ENCODE data around the gene KCNK4.

Gene KCNK4

GRCh38 chr11:64337538-64338249, 46.6 kb downstream of the KCNK4 start:
- Histone ChIP-seq H3K4me3 (ENCODE audit: low read length, poor library complexity, severe bottlenecking) (no peak overlapping the region), H3K27me3 (ENCODE audit: insufficient read depth, low read length, poor library complexity, severe bottlenecking) (no peaks in the 10 kb centered on the region), H3K36me3 (ENCODE audit: insufficient read depth, low read length) (no peaks in the 10 kb centered on the region), H3F3A (ENCODE audit: low read depth) (no peaks in the 10 kb centered on the region), H3K9me3 (ENCODE audit: insufficient read depth, low read depth, low read length) (no peaks in the 10 kb centered on the region), H3K4me1 (ENCODE audit: insufficient read depth, low read length, poor library complexity, severe bottlenecking) (peaks cover 13% of the 10 kb centered on the region), H3K4me2 (ENCODE audit: low read depth, low read length, poor library complexity, severe bottlenecking) (no peak overlapping the region), H3K9me2 (replicated peaks; ENCODE audit: low read depth, low read length) (no peaks in the 10 kb centered on the region), H3K9ac (ENCODE audit: low read depth, low read length, poor library complexity, severe bottlenecking) (no peak overlapping the region), H3K79me2 (ENCODE audit: insufficient read depth, low read length) (peaks cover 21% of the 10 kb centered on the region; the same call in 1 of the 2 replicates), H2AFZ (ENCODE audit: low read length) (no peak overlapping the region), H4K20me1 (ENCODE audit: insufficient read depth, low read length, poor library complexity, severe bottlenecking) (peaks cover 18% of the 10 kb centered on the region)
- TF ChIP-seq EZH2phosphoT487 (IDR thresholded peaks at IDR 0.05; ENCODE audit: borderline replicate concordance) (no peak), CTCF (conservative IDR thresholded peaks at IDR 0.05; ENCODE audit: low read length) (no peak)

- no peak overlapping the region for H2AFZ ChIP-seq (ENCODE audit: low read length)
- H3K9me3 ChIP-seq (ENCODE audit: insufficient read depth, low read depth, low read length), result no peaks in the 10 kb centered on the region
- peaks cover 22% of the 10 kb centered on the region for H4K20me1 ChIP-seq (ENCODE audit: insufficient read depth, low read length, poor library complexity, severe bottlenecking)
- no peaks in the 10 kb centered on the region for H3K27me3 ChIP-seq (ENCODE audit: insufficient read depth, low read length, poor library complexity, severe bottlenecking)
- peaks cover 13% of the 10 kb centered on the region for H3K4me1 ChIP-seq (ENCODE audit: insufficient read depth, low read length, poor library complexity, severe bottlenecking)
- no peaks in the 10 kb centered on the region for H3K9me2 ChIP-seq (replicated peaks; ENCODE audit: low read depth, low read length)
- peak overlapping the region; percentile 86 for H3K9ac ChIP-seq (ENCODE audit: low read depth, low read length, poor library complexity, severe bottlenecking)
- H3K4me3 ChIP-seq (ENCODE audit: low read length, poor library complexity, severe bottlenecking), result peak overlapping the region; percentile 92
- peak overlapping the region; percentile 82 for H3K4me2 ChIP-seq (ENCODE audit: low read depth, low read length, poor library complexity, severe bottlenecking)
- no peaks in the 10 kb centered on the region for H3K36me3 ChIP-seq (ENCODE audit: insufficient read depth, low read length)
- no peaks in the 10 kb centered on the region for H3F3A ChIP-seq (ENCODE audit: low read depth)
- no peak for TF ChIP-seq CTCF (conservative IDR thresholded peaks at IDR 0.05; ENCODE audit: low read length)
- TF ChIP-seq EZH2phosphoT487 (IDR thresholded peaks at IDR 0.05; ENCODE audit: borderline replicate concordance), result no peak
- peaks cover 21% of the 10 kb centered on the region; the same call in 1 of the 2 replicates for H3K79me2 ChIP-seq (ENCODE audit: insufficient read depth, low read length)
These were observed 47.6 kb downstream of the KCNK4 start for GRCh38 chr11:64338716-64339115.

GRCh38 chr11:64339286-64339685, 48.2 kb downstream of the KCNK4 start:
- TF ChIP-seq EZH2phosphoT487 (IDR thresholded peaks at IDR 0.05; ENCODE audit: borderline replicate concordance) (no peak), CTCF (conservative IDR thresholded peaks at IDR 0.05; ENCODE audit: low read length) (no peak)
- Histone ChIP-seq H3K9ac (ENCODE audit: low read depth, low read length, poor library complexity, severe bottlenecking) (peak overlapping the region; percentile 86), H3K4me1 (ENCODE audit: insufficient read depth, low read length, poor library complexity, severe bottlenecking) (peaks cover 13% of the 10 kb centered on the region), H3K36me3 (ENCODE audit: insufficient read depth, low read length) (no peaks in the 10 kb centered on the region), H2AFZ (ENCODE audit: low read length) (no peak overlapping the region), H3K79me2 (ENCODE audit: insufficient read depth, low read length) (peaks cover 21% of the 10 kb centered on the region; the same call in 1 of the 2 replicates), H4K20me1 (ENCODE audit: insufficient read depth, low read length, poor library complexity, severe bottlenecking) (peaks cover 22% of the 10 kb centered on the region), H3K4me2 (ENCODE audit: low read depth, low read length, poor library complexity, severe bottlenecking) (peak overlapping the region; percentile 82), H3K27me3 (ENCODE audit: insufficient read depth, low read length, poor library complexity, severe bottlenecking) (no peaks in the 10 kb centered on the region), H3K4me3 (ENCODE audit: low read length, poor library complexity, severe bottlenecking) (peak overlapping the region; percentile 92), H3F3A (ENCODE audit: low read depth) (no peaks in the 10 kb centered on the region), H3K9me3 (ENCODE audit: insufficient read depth, low read depth, low read length) (no peaks in the 10 kb centered on the region), H3K9me2 (replicated peaks; ENCODE audit: low read depth, low read length) (no peaks in the 10 kb centered on the region)

Measured in Loucy (cell line).